Measurements from ENCODE around the gene STAB1.

STAB1 gene

DNA sequence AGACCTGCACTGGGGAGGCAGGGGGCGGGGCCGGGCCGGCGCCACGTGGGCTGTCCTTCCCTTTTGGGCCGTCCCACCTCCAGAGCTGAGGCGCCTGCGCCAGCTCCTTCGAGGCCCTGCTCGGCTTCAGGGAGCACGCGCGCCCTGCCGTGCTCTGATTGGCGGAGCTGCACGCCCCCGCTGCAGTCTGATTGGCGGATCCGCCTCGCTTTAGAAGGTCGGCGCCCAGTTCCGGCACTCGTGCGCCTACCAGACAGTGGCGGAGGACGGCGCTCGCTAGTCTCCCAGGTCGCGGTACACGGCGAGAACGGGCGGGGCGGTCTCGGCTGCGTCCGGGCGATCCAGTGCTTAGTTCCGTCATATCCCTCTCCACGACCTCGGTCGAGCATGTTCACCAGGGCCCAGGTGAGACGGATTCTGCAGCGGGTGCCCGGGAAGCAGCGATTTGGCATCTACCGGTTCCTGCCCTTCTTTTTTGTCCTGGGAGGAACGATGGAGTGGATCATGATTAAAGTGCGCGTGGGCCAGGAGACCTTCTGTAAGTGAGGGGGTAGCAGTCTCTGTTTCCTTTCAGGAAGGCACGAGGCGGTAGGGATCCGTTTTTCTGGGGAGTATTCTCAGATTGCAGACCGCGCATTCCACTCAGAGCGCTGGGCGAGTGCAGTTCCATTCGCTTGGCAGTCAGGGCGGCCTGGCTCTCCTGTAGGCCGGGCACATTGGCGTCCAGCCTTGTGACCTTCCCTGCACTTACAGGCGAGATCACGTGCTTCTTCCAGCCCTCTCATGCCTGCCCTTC is 41.4 kb downstream of the STAB1 start, which contains the start of gene UQCC5:
UQCC5 (plus strand) TSS at position 237 of the 796 bp plus-strand sequence; CDS start at position 388, 151 bp downstream.
- in situ Hi-C loops (cut with MboI; ENCODE audit: low pct_unique_long_range_greater_than_20kb, low sequenced_read_pairs, unreplicated experiment): no loop called here
- DNase-seq (ENCODE audit: low spot score): peak; percentile 98
- peak; percentile 14 for TF ChIP-seq CTCF (IDR thresholded peaks at IDR 0.05; ENCODE audit: extremely low read depth, insufficient read depth, missing control alignments)

GRCh38 chr3:52537165-52537620 is 42.1 kb downstream of the STAB1 start:
- DNase-seq (ENCODE audit: low spot score): no peak
- no peak for TF ChIP-seq CTCF (IDR thresholded peaks at IDR 0.05; ENCODE audit: extremely low read depth, insufficient read depth, missing control alignments)
- in situ Hi-C loops (cut with MboI; ENCODE audit: low pct_unique_long_range_greater_than_20kb, low sequenced_read_pairs, unreplicated experiment): no loop called here

DNA sequence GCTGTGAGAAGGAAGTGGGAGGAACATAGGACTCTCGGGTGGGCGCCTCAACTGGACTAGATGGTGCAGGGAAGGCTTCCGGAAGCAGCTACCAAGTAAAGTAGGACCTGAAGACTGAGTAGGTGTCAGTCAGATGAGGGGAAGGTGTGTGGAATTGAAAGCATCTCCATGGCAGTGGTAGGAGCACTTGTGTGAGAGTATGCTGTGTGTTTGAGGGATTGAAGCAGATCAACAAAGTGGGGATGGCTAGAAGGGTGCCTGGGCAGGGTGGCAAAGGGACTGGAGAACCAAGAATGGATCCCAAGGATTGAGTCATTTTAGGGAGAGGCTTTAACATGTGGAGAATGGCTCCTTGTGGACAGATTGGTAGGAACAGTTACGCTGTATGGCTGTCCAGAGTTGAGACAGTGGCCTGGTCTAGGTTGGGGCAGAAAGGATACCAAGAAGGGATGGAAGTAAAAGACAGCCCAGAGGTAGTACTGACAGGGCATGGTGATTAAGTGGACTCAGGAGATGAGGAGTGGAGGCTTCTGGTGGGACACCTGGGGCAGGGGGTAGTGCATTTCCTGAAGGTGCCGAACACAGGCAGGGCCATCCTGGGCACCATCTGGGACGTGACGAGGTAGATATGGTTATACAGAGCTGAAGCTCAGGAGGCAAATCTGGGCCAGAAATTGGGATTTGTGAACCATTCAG is 42.7 kb downstream of the STAB1 start:
- no peak for TF ChIP-seq CTCF (IDR thresholded peaks at IDR 0.05; ENCODE audit: extremely low read depth, insufficient read depth, missing control alignments)
- in situ Hi-C loops (cut with MboI; ENCODE audit: low pct_unique_long_range_greater_than_20kb, low sequenced_read_pairs, unreplicated experiment): no loop called here
- no peak for DNase-seq (ENCODE audit: low spot score)

GRCh38 chr3:52539010-52539653 is 44.0 kb downstream of the STAB1 start:
- in situ Hi-C loops (cut with MboI; ENCODE audit: low pct_unique_long_range_greater_than_20kb, low sequenced_read_pairs, unreplicated experiment): no loop called here
- DNase-seq (ENCODE audit: low spot score): no peak
- no peak for TF ChIP-seq CTCF (IDR thresholded peaks at IDR 0.05; ENCODE audit: extremely low read depth, insufficient read depth, missing control alignments)

GRCh38 chr3:52541050-52541449 is 45.9 kb downstream of the STAB1 start:
- no peak for TF ChIP-seq CTCF (IDR thresholded peaks at IDR 0.05; ENCODE audit: extremely low read depth, insufficient read depth, missing control alignments)
- in situ Hi-C loops (cut with MboI; ENCODE audit: low pct_unique_long_range_greater_than_20kb, low sequenced_read_pairs, unreplicated experiment): no loop called here

GRCh38 chr3:52544937-52545336 is 49.8 kb downstream of the STAB1 start:
- no peak for DNase-seq (ENCODE audit: low spot score)
- TF ChIP-seq CTCF (IDR thresholded peaks at IDR 0.05; ENCODE audit: extremely low read depth, insufficient read depth, missing control alignments): no peak
- in situ Hi-C loops (cut with MboI; ENCODE audit: low pct_unique_long_range_greater_than_20kb, low sequenced_read_pairs, unreplicated experiment): no loop called here

More at GRCh38 chr3:52541050-52541449, 45.9 kb downstream of the STAB1 start:
- DNase-seq (ENCODE audit: low spot score): no peak
